Activated CD4-positive, alpha-beta T cell treated with anti-CD3 and anti-CD28 coated beads, Interleukin-2, Interleukin-4, amounts not matched to agents 100 ng/mL and 50 ng/mL, durations not matched to agents 16 hours and 8 hours (primary cell): Measurements from ENCODE around the gene ANKRD63.

Experiments
- DNase-seq: peaks from one replicate; pipeline ENCODE4 v3.0.0-alpha.2; 2020; ENCODE audit warnings: low spot score

The ANKRD63 gene

GRCh38 chr15:40242601-40243000, 40.3 kb downstream of the ANKRD63 start:
- DNase-seq = no peak

GRCh38 chr15:40242213-40242599, 40.7 kb downstream of the ANKRD63 start:
- DNase-seq = no peak

GRCh38 chr15:40241269-40242212, 41.3 kb downstream of the ANKRD63 start:
- DNase-seq = no peak

- no peak for DNase-seq
These were observed 42.1 kb downstream of the ANKRD63 start for GRCh38 chr15:40240619-40241221.

- DNase-seq = no peak
These were observed 42.9 kb downstream of the ANKRD63 start for GRCh38 chr15:40239693-40240618.

GRCh38 chr15:40239404-40239692, 43.5 kb downstream of the ANKRD63 start:
- no peak for DNase-seq

- no peak for DNase-seq
These were observed 44.1 kb downstream of the ANKRD63 start, which contains the start of gene PAK6 for GRCh38 chr15:40238532-40239403. Gene PAK6 (plus strand): TSS chr15:40239063. CDS start chr15:40264786, 25,723 bp downstream.

- no peak for DNase-seq
These were observed 47.5 kb downstream of the ANKRD63 start for GRCh38 chr15:40235201-40235885.

- no peak for DNase-seq
These were observed 48.1 kb downstream of the ANKRD63 start for GRCh38 chr15:40234783-40235182.

- no peak for DNase-seq
These were observed 48.9 kb downstream of the ANKRD63 start for GRCh38 chr15:40233727-40234577.

GRCh38 chr15:40232625-40233070, 50.2 kb downstream of the ANKRD63 start:
- DNase-seq = no peak
